Sigmoid colon (tissue), 7 donors: ENCODE results near the gene OTUB2. TPM values are rescaled to one million over a fixed set of nuclear protein-coding genes. Genes with fewer than 3 reads are reported as not detected.
A peak's percentile ranks its signal among the peaks of the same experiment; 100 is the strongest.

Experiments used
- DNase-seq: peaks from one replicate; pipeline ENCODE4 v3.0.0-alpha.2; 2019
- H3K27ac ChIP-seq, 4 donors: fragments of 200-600 bp; sonication (generic); one replicate each; pipeline ENCODE4 v1.5.1; 2016 to 2019; ENCODE audit warnings: mild to moderate bottlenecking in 1 of 4
- H3K27me3 ChIP-seq, 3 donors: fragments of 200-600 bp; sonication (generic); one replicate each; pipeline ENCODE4 v1.5.1; 2019; ENCODE audit warnings: mild to moderate bottlenecking in 1 of 3
- H3K36me3 ChIP-seq, 4 donors: fragments of 200-600 bp; sonication (generic); one replicate each; pipeline ENCODE4 v1.5.1; 2016 to 2019
- H3K4me1 ChIP-seq, 4 donors: fragments of 200-600 bp; sonication (generic); one replicate each; pipeline ENCODE4 v1.5.1; 2017 to 2019
- H3K4me3 ChIP-seq, 4 donors: fragments of 200-600 bp; sonication (generic); one replicate each; pipeline ENCODE4 v1.5.1; 2017 to 2019; ENCODE audit warnings: mild to moderate bottlenecking in 2 of 4, moderate library complexity in 1 of 4
- H3K9me3 ChIP-seq, 4 donors: fragments of 200-600 bp in 3 of 4; sonication (generic) in 3 of 4; one replicate each; pipeline versions ENCODE4 v1.5.1 to v1.6.1; 2013 to 2019
- EP300 ChIP-seq, 4 donors: sonication (generic); formaldehyde crosslinking; IDR thresholded peaks; one replicate each; pipeline ENCODE4 v1.6.1; 2017; ENCODE audit warnings: antibody characterized with exemption in 4 of 4
- POLR2A ChIP-seq, 2 donors: fragments of 450-650 bp; IDR thresholded peaks; one replicate each; pipeline ENCODE4 v1.6.1; 2016; ENCODE audit warnings: antibody characterized with exemption in 2 of 2, mild to moderate bottlenecking in 2 of 2, moderate library complexity in 2 of 2
- POLR2AphosphoS5 ChIP-seq, 4 donors: sonication (generic); formaldehyde crosslinking; IDR thresholded peaks; one replicate each; pipeline ENCODE4 v1.6.1; 2017; ENCODE audit warnings: antibody characterized with exemption in 4 of 4
- WGBS, 2 donors: extraction: QIAGEN DNeasy Blood & Tissue Kit; methylation state at CpG; one replicate each; pipeline ENCODE4 v1.1.7; 2013; 5-methylcytosine and 5-hydroxymethylcytosine counted together
- intact Hi-C: fragments of 100-400 bp; cut with DNase I; formaldehyde crosslinking; loops from one replicate; pipeline ENCODE4 v1.15.1; 2023
- polyA plus RNA-seq, 3 donors: library from polyadenylated mRNA; stranded (reverse); fragments of 200-250 nt; gene quantifications; one replicate each; pipeline ENCODE4 v1.2.3, GENCODE V29; 2013
- total RNA-seq, 4 donors: library from RNA; depleted of rRNA; stranded (reverse); fragments of >200 nt; gene quantifications; one replicate each; pipeline ENCODE4 v1.1.0, GENCODE V29; 2016
- TF ChIP-seq, protein P1 (sequence below), 4 experiments: fragments of 450-650 bp in 3 of 4; fragments of 200-600 bp in 1 of 4; IDR thresholded peaks; one replicate each; pipeline ENCODE4 v1.5.1; 2016 to 2019; ENCODE audit warnings: antibody characterized with exemption in 4 of 4, mild to moderate bottlenecking in 3 of 4, moderate library complexity in 2 of 4
- donor health status: healthy with polysubstance abuse.
- donor health status: Bipolar disorder and iron deficiency.
- donor health status: healthy.

The OTUB2 gene
- total and polyA plus RNA-seq, 7 donors = 0.14 to 2.3 (median 0.60) TPM

GRCh38 chr14:94054401-94054800 is 28.3 kb downstream of the OTUB2 start:
- WGBS, 2 donors = 98 to 99% methylated on average over 1 of the region's 1 CpG
- intact Hi-C loops = no loop called here
- H3K36me3 ChIP-seq = peaks cover 36 to 100% (median 65%) of the 10 kb centered on the region in 4 donors

DNA sequence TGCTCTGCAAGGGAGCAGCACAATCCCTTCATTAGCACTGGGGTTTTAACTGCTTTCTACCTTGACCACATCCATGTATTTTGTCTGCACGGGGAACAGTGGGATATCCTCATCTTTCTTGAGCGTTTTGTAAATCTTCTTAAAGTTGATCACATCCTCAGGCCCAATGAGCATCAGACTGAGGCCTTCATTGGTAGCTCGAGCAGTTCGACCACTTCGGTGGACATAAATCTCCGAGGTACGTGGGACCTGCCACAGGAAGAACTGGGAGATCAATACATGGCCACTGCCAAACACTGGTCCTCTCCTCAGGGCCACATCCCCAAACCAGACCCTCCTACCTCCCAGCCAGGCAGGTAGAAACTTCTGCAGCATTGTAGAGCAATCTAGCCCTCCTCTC is 28.8 kb downstream of the OTUB2 start:
- intact Hi-C loops = no loop called here
- Histone ChIP-seq H3K27me3 (no peaks in the 10 kb centered on the region), H3K36me3 (peaks cover 37 to 100% (median 63%) of the 10 kb centered on the region in 4 donors), H3K4me1 (peaks cover 0 to 18% (median 15%) of the 10 kb centered on the region in 4 donors), H3K27ac (no peak overlapping the region), H3K4me3 (no peak overlapping the region), H3K9me3 (no peaks in the 10 kb centered on the region)
- WGBS, 2 donors = 95% methylated on average over 7 of the region's 7 CpGs
- no peak for TF ChIP-seq POLR2AphosphoS5 (IDR thresholded peaks at IDR 0.05)
- no peak for TF ChIP-seq EP300 (IDR thresholded peaks at IDR 0.05)
- TF ChIP-seq, protein P1, sequence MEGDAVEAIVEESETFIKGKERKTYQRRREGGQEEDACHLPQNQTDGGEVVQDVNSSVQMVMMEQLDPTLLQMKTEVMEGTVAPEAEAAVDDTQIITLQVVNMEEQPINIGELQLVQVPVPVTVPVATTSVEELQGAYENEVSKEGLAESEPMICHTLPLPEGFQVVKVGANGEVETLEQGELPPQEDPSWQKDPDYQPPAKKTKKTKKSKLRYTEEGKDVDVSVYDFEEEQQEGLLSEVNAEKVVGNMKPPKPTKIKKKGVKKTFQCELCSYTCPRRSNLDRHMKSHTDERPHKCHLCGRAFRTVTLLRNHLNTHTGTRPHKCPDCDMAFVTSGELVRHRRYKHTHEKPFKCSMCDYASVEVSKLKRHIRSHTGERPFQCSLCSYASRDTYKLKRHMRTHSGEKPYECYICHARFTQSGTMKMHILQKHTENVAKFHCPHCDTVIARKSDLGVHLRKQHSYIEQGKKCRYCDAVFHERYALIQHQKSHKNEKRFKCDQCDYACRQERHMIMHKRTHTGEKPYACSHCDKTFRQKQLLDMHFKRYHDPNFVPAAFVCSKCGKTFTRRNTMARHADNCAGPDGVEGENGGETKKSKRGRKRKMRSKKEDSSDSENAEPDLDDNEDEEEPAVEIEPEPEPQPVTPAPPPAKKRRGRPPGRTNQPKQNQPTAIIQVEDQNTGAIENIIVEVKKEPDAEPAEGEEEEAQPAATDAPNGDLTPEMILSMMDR (IDR thresholded peaks at IDR 0.05) = no peak
- TF ChIP-seq POLR2A (IDR thresholded peaks at IDR 0.05) = no peak
- no peak for DNase-seq

More at GRCh38 chr14:94054401-94054800, 28.3 kb downstream of the OTUB2 start:
- H3K4me3 ChIP-seq = no peak overlapping the region
- no peaks in the 10 kb centered on the region for H3K27me3 ChIP-seq
- peaks cover 0 to 18% (median 15%) of the 10 kb centered on the region in 4 donors for H3K4me1 ChIP-seq
- TF ChIP-seq, protein P1 (IDR thresholded peaks at IDR 0.05) = no peak
- TF ChIP-seq EP300 (IDR thresholded peaks at IDR 0.05) (no peak), POLR2AphosphoS5 (IDR thresholded peaks at IDR 0.05) (no peak), POLR2A (IDR thresholded peaks at IDR 0.05) (no peak)
- DNase-seq = no peak
- no peaks in the 10 kb centered on the region for H3K9me3 ChIP-seq
- no peak overlapping the region for H3K27ac ChIP-seq

GRCh38 chr14:94056579-94057308 is 30.6 kb downstream of the OTUB2 start:
- TF ChIP-seq POLR2A (IDR thresholded peaks at IDR 0.05) (no peak), POLR2AphosphoS5 (IDR thresholded peaks at IDR 0.05) (no peak), EP300 (IDR thresholded peaks at IDR 0.05) (no peak)
- TF ChIP-seq, protein P1 (IDR thresholded peaks at IDR 0.05) = no peak
- intact Hi-C loops = no loop called here
- no peaks in the 10 kb centered on the region for H3K27me3 ChIP-seq
- H3K36me3 ChIP-seq = peaks cover 48 to 100% (median 67%) of the 10 kb centered on the region in 4 donors
- H3K27ac ChIP-seq = no peak overlapping the region
- 68 to 82% methylated on average over 6 of the region's 6 CpGs for WGBS, 2 donors
- H3K9me3 ChIP-seq = no peaks in the 10 kb centered on the region
- H3K4me3 ChIP-seq = no peak overlapping the region
- peaks cover 0 to 7% (median 3%) of the 10 kb centered on the region in 4 donors for H3K4me1 ChIP-seq
- DNase-seq = no peak

DNA sequence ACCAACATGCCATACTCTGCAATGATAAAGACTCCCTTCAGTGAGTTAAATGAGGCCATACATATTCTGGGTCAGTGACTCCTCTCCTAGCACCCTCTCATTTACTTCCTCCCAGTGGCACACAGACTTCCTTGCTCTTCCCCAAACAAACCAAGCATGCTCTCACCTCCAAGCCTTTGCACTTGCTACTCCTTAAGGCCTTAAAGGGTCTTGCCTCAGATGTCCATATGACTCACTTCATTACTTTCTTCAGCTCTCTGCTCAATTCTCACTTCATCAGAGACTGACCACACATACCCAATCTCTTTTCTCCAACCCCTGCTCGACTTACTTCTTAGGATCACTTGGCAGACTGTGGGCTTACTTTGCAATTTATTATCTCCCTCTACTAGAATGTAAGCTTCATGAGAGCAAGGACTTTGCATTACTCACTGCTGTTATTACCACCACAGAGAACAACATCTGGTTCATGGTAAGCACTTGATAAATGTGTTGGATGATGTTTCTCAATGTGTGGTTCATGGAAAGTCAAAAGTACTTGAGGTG is 32.1 kb downstream of the OTUB2 start:
- H3K4me1 ChIP-seq = peaks cover 0 to 18% (median 8%) of the 10 kb centered on the region in 4 donors
- H3K9me3 ChIP-seq = no peaks in the 10 kb centered on the region
- intact Hi-C loops = no loop called here
- no peaks in the 10 kb centered on the region for H3K27me3 ChIP-seq
- no peak for DNase-seq
- no peak overlapping the region for H3K4me3 ChIP-seq
- peaks cover 54 to 96% (median 63%) of the 10 kb centered on the region in 4 donors for H3K36me3 ChIP-seq
- WGBS, 2 donors = 23 to 75% methylated on average over 1 of the region's 1 CpG
- H3K27ac ChIP-seq = no peak overlapping the region
- TF ChIP-seq POLR2A (IDR thresholded peaks at IDR 0.05) (no peak), POLR2AphosphoS5 (IDR thresholded peaks at IDR 0.05) (peak in 1 of 4 donors; percentile 5)

- Histone ChIP-seq H3K27ac (no peak overlapping the region), H3K4me3 (no peak overlapping the region), H3K27me3 (no peaks in the 10 kb centered on the region), H3K36me3 (peaks cover 54 to 91% (median 61%) of the 10 kb centered on the region in 4 donors), H3K9me3 (no peaks in the 10 kb centered on the region), H3K4me1 (peaks cover 0 to 21% (median 13%) of the 10 kb centered on the region in 4 donors)
- no peak for DNase-seq
- intact Hi-C loops = no loop called here
- TF ChIP-seq POLR2A (IDR thresholded peaks at IDR 0.05) (no peak), POLR2AphosphoS5 (IDR thresholded peaks at IDR 0.05) (no peak), EP300 (IDR thresholded peaks at IDR 0.05) (no peak)
- TF ChIP-seq, protein P1 (IDR thresholded peaks at IDR 0.05) = no peak
- whole genome bisulfite sequencing, 2 donors = 18 to 68% methylated on average over 5 of the region's 5 CpGs
Measured at GRCh38 chr14:94058674-94059138, 32.6 kb downstream of the OTUB2 start.
